GM12878 (cell line): ENCODE data around the gene INPP5D.

Experiments
- ESRRA ChIP-seq: IDR thresholded peaks from 2 replicates; pipeline ENCODE4 v1.6.1; 2012; ENCODE audit warnings: mild to moderate bottlenecking, low read length, improper control_type of control experiment
- EZH2 ChIP-seq: IDR thresholded peaks from 2 replicates; pipeline ENCODE4 v1.6.1; 2012; ENCODE audit warnings: low read depth, mild to moderate bottlenecking, control low read depth, inconsistent platforms, low read length, borderline replicate concordance; ENCODE audit not compliant: control insufficient read depth

DNA sequence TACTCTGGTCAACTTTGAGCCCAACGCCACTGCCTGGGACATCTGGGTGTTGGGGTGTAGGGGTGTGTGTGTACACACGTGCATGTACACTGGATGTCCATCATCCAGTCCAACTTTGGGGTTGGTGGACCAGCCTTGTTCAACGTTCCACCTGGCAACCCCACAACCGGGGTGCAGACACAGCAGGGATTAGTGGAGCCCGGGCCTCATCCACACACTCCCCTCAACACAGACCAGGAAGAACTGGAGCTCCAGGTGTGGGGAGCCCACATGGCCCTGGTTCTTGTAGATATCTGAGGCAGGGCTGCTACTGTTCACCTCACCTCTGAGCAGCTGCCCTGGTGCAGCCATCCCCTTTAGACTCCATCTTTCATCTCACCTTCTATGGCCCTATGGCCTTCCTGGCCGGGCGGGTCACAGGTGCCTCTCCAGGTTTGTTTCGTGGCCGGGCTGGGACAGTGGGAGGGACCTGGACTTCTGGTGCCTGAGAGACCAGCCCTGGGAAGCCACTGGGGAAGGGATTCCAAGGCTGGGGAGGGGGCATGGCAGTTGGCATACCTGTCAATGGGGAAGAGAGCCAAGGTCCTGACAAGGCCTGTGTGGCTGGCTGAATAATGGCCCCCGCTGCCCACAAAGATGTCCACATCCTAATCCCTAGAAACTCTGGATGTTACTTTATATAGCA is 20.2 kb upstream of the INPP5D start:
- TF ChIP-seq ESRRA: no peak
- TF ChIP-seq EZH2: no peak
